Activated CD8-positive, alpha-beta memory T cell treated with anti-CD3 and anti-CD28 coated beads, Interleukin-2, amount 50 U/mL, for 24 hours (primary cell): Measurements from ENCODE around the gene RGS10.

ENCODE experiments used
- DNase-seq: peaks from one replicate; pipeline ENCODE4 v3.0.0-alpha.2; 2020; ENCODE audit errors: extremely low read depth

The RGS10 gene

GRCh38 chr10:119518176-119518575, 24.3 kb downstream of the RGS10 start:
- DNase-seq = no peak

GRCh38 chr10:119517235-119518141, 25.0 kb downstream of the RGS10 start:
- no peak for DNase-seq

DNA sequence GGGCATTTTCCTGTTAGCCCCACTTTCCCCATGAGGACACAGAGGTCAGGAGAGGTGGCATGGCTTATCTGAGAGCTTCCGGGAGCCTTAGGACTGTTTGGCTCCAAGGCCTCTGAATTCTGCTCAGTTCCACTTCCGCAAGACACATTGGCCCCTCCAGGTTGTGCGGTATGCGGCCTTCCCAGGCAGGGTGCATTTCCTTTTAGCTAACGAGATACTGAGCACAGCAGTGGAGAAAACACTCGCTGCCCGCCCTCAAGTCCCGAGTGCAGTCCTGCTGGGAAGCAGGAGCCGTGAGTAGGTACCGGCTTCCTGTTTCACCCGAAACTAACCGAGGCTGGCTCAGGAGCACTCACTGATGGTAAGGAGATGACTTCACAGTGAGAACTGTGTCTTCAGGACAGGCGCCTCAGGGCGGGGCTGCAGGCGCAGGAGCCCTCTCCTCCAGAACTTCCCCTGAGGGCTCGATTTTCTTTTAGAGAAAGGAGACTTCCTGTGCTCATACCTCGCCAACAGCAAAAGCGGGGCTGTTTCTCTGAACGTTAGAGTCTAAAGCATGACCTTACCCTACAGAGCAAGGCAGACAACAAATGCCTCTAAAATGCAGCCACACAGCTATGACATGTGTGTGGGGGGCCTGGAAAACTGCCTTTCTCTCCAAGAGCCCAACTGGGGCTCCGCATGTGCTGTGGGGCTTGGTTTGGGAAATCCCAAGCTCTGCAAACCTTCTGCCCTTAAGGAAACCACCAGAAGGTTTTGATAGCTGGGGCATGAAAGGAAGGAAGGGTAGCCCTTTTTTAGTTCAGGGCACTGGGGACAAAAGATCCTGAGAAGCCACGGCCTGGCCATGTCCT, 25.9 kb downstream of the RGS10 start:
- DNase-seq = no peak

DNA sequence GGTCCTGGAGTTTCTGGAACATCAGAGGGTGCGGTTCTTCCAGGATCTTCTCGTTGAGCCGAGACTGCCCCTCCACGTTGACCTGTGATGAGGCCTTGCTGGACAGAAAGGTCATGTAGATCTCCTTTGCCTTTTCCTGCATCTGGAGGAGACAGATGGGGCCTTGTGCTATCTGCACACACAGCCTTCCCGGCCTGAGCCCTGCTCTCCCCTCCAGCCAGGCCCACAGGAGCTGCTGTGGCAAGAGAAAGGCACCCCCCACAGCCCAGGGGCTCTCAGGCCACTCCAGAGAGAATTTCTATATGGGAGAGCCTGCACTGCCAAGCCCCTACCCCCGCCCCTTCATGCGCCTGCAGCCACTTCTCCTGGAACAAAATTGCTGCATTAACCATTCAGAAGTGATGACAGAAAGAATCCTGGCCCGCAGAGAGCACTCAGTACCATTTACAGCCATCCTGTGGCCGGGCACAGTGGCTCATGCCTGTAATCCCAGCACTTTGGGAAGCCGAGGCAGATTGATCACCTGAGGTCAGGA, 26.9 kb downstream of the RGS10 start:
- no peak for DNase-seq

DNA sequence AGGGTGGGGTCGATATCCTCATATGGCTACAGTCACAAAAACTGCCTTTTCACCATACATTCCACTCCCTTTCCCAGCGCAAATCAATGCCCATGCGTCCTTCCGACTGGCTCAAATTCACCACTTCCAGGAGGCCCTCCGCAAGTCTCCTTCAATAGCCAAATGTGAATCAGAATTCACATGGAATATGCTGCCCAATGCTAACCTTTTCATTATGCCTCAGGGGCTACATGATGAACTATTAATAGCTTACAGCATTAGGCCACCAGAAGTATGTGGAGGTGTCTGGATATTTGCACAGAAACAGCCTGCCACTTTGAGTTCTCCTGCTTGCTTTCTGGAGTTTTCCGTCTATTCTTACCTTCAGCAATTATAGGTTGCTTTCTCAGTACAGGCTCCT, 27.7 kb downstream of the RGS10 start:
- DNase-seq = no peak

GRCh38 chr10:119511828-119512515, 30.5 kb downstream of the RGS10 start:
- no peak for DNase-seq

DNA sequence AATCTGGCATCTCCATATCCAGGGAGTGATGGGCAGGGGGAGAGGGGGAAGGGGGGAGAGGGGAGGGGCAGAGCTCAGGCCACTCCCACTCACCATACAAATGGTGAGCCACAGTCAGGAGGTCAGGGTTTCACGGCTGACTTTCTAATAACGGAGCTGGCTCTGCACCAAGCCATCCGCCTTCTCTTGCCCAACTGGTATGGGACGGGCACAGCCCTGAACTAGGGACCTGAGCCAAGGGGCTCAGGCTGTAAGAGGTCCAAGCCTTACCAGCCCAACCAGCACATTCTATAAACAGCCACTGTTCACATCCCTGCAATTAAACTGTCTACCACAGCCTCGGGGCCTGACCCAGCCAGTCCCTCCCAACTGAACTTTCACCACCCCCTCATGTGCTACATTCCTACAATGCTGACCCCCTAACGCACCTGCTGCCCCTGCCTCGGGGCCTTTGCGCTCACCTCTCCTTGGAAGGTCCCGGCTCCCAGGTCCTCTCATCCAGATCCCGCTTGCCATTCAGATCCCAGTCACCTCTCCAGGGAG, 32.5 kb downstream of the RGS10 start:
- DNase-seq = no peak

DNA sequence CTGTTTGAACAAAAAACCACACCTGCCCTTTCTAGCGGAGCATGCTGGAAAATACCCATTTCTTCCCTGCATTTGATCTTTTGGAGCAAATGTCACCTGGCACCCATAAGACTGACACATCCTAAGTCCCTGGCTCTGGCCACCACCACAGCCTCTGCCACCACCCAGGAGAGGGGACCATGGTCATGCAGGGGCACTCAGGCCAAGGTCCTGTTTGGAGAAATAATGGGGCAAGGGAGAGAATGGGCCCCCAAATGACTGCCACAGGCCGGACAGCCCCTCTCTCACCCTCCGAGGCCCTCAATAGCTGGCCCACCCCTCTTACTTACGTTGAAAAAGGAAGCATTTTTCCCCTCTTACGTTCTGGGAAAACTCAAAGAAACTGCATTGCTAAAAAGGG, 35.4 kb downstream of the RGS10 start:
- DNase-seq = no peak

GRCh38 chr10:119505588-119506315, 36.8 kb downstream of the RGS10 start:
- DNase-seq = no peak

DNA sequence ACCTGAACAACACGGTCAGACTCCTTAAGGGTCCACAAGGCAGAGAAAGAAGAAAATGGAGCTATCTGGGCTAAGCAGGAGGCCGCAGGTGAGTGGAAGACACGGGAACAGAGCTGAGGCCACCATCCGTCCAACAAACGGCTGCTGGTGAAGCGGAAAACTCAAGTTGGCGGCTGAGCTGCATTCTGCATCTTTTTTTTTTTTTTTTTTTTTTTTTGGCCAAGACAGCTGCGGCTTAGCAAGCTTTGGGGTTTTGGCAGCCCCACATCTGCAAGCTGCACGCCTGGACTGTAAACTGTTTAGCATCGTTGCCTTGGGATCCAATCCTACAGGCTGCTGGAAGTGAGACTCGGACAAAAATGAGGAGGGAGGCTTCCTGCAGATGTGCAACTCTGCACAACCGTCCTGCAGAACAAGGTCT, 37.4 kb downstream of the RGS10 start:
- no peak for DNase-seq

DNA sequence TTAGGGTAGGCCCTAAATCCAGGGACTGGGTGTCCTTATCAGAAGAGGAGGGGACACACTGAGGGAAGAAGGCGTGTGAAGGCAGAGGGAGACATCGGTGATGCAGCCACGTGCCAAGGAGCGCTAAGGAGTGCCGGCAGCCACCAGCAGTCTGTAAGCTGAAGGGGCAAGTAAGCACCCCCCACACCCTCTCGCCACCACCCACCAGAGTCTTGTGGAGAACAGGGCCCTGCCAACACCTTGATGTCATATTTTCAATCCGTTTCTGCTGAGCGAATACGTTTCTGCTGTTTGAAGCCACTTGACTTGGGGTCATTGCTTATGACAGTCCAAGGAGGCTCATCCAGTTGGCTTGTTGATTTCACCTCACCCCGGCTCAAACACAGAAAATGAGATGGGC, 37.9 kb downstream of the RGS10 start:
- no peak for DNase-seq

GRCh38 chr10:119503821-119504220, 38.7 kb downstream of the RGS10 start:
- no peak for DNase-seq

GRCh38 chr10:119502618-119503155, 39.8 kb downstream of the RGS10 start:
- no peak for DNase-seq

- peak; percentile 47 for DNase-seq
Observed at GRCh38 chr10:119502209-119502608, 40.3 kb downstream of the RGS10 start.

DNA sequence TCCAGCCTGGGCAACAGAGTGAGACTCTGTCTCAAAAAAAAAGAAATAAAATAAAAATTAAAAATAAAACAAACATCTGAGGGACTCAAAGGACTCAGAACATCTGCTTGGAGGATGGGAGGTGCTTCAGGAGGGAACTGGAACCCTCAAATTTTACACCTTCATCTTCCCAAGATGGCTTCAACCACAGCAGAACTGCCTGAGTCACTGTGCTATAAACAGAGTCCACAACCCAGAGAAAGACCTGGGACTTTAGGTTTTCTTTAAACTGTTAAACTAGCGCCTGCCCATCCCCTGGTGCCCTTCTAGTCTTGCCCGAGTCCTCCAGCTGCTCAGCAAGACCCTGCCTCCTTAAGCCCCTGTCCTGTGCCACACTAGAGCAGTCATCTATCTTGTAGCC, 40.8 kb downstream of the RGS10 start:
- DNase-seq = no peak

DNA sequence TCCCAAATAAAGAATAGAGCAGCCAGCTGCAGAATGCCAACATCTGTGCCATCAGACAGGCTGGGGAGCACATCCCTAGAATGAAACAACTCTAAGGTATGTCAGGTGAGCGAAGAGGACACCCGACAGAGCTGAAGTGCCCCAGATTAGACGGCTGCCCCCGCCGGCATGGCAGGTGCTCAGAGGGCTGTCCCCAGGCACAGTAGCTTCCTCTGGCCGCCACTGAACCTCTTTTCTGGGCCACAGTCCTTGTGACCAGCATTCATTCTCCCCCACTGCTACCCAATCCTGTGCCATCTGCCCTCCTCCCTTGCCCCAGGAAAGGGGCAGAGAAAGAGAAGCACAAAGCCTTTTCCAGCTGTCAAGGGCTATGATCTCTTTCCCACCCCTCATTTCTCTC, 41.7 kb downstream of the RGS10 start:
- no peak for DNase-seq

GRCh38 chr10:119500123-119500795, 42.3 kb downstream of the RGS10 start:
- DNase-seq = no peak

GRCh38 chr10:119499677-119500002, 42.9 kb downstream of the RGS10 start:
- DNase-seq = no peak

DNA sequence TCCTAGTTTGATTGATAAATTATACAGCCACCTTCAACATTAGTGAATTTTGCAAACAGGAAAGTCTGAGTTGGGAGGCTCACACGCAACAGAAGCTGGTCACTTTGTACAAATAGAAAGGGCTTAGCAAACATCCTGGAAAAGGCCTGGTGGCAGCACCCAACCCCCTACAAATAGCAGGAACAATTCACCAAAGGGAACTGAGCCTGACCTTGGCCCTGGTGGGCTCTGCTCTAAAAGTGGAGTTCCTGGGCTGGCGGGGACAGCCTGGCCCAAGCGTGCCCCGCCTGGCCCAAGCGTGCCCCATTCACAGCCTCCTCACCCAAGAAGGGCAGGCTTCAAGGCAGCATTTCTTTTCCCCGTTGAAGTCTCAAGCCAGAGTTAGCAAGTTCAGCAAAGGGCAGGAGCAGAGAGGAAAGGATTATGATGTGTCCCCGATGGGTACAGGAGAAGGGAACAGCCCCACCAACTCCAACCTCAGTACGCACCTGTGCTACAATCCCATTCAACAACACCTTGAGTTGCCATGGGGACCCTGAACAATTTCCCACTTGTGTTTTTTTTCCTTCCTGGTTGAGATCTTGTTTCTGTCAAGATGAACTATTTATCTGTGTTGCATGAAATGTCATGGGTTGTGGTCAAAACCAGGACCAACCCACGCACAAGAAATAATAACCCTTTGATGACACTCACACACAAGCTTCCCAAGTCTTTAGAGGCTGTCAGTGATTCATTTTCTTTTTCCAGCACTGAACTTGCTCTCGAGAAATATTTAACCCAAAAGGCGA, 43.4 kb downstream of the RGS10 start:
- DNase-seq = no peak
